NCI-H446 treated with DMSO at 0.1 percent for 48 hours (cell line): ENCODE measurements around the gene ACSF2.
A peak's percentile ranks its signal among the peaks of the same experiment; 100 is the strongest.

ENCODE experiments used
- DNase-seq: peaks from one replicate; lab custom pipeline; 2025; lab: John Stamatoyannopoulos, UW

The ACSF2 gene

DNA sequence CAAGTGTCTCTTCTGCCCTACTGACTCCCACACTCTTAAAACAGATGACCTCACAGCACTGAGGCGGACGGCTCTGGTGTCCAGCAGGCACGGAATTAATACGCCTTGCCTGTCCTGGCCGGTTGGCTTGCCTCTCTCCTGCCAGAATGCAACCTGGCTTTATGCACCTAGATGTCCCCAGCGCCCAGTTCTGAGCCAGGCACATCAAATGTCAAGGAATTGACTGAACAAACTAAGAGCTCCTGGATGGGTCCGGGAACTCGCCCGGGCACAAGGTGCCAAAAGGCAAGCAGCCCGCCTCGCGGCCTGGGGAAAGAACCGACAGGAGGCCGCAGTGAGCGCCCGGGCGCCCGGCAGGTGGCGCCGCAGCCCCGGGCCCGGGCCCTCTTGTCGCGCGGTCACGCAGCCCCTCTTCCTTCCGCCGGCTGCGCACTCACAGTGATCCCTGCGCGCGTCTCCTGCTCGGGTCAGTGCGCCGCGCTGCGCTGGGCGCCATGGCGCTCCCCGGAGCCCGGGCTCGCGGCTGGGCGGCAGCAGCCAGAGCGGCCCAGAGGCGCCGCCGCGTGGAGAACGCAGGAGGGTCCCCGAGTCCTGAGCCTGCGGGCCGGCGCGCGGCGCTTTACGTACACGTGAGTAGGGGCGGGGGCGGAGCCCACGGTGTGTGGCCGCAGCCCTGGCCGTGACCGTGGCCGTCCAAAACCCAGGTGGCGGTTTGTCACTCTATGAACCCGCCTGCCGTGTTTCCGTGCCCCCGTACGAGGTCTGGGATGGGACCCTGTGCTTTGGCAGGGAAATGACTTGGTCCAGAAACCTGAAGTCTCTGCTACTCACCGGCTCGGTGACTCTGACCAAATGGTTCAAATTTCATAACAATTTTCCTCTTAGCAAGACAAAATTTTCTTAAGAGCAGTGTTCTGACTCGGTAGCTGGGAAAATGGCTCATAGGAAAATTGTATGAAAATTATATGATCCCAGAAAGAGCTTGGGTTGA is 52.7 kb downstream of the ACSF2 start, which contains the start of gene RSAD1:
Gene RSAD1 (plus strand): TSS at position 470 of the 991 bp plus-strand sequence. CDS start 25 bp downstream, at position 495.
- peak; percentile 75 for DNase-seq

DNA sequence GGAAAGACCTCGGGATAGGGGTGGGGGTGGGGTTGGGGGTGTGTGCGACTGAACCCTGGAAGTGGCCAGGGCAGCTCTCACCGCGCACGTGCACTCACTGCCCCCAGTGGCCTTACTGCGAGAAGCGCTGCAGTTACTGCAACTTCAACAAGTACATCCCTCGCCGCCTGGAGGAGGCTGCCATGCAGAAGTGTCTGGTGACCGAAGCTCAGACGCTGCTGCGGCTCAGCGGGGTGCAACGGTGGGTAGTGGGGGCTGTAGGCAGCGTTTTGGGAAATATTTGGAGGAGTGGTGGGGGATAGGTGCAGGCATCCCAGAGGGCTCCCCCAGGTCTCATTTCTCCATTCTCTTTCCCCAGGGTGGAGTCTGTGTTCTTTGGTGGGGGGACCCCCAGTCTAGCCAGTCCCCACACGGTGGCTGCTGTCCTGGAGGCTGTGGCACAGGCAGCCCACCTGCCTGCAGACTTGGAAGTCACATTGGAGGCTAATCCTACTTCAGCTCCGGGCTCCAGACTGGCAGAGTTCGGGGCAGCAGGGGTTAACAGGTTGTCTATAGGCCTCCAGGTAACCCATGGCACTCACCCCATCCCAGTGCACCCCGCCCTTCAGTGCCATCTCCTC is 53.6 kb downstream of the ACSF2 start:
- DNase-seq, result peak; percentile 48

DNA sequence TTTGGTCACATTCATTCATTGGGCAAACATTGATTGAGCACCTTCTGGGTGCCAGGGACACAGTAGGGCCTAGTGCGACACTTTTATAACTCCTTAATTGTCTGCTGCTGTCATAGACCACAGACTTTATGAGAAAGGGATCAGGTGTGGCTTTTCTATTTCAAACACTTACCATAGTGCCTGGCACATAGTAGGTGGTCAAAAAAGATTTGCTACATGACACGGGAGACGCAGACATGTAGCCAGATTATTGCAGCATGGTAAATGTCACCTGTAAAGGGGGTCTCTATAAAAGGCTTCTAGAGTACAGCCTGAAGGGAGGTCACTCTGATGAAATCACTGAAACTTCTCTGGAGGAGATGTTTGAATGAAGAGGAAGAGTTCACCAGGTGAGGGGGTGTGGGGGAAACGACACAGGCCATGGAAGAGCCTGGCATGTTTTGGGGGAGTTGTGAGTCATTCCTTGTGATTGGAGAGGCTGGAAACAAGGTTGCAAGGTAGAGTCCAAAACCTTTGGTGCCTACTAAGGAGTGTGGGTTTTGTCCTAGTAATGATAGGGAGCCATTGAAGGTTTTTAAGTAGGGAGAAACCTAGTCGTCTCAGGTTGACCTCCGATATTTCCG is 54.2 kb downstream of the ACSF2 start:
- no peak for DNase-seq

DNA sequence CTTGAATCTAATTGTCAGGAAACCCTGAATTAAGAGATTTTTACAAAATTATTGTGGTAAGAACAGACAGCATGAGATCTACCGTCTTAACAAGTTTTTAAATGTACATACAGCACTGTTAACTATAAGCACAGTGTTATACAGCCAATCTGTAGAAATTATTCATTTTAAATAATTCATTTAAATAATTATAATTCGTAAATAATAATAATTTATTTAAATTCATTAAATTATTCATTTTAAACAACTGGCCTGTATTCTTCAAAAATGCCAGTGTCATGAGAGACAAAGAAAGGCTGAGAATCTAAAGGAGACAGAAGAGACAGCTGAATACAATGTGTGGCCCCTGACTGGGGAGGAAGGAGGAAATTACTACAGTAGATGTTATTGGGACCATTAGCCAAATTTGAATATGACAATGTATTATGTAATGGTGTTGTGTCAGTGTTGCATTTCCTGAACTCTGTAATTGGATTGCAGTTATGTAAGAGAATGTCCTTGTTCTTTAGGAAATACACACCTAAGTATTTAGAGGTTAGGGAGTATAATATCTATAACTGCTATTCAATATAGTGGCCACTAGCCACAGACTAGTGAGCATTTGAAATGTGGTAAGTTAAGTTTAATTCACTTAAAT is 55.0 kb downstream of the ACSF2 start:
- no peak for DNase-seq

DNA sequence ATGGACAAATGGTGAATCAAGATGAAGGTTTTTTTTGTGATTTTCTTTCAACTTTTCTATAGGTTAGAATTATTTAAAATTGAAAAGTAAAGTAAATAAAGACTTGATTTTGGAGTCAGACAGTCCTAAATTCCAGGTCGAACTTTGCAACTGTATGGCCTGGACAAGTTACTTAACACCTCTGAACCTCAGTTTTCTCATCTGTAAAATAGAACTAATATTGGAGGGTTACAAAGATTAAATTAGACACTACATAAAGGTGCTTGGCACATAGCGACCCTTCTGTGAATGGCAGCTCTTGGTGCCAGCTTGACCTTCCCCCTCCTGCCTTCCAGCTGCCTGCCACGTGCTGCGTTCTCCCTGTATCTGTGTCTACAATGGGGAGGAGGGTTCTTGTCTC is 55.6 kb downstream of the ACSF2 start:
- no peak for DNase-seq

DNA sequence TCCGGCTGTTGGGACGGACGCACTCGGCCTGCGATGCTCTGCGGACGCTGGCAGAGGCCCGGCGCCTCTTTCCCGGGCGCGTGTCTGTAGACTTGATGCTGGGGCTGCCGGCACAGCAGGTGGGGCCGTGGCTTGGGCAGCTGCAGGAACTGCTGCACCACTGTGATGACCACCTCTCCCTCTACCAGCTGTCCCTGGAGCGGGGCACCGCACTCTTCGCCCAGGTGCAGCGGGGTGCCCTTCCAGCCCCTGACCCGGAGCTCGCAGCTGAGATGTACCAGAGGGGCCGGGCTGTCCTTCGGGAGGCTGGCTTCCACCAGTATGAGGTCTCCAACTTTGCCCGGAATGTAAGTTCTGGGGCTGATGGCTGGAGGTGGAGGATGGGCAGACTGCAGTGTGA is 56.1 kb downstream of the ACSF2 start:
- DNase-seq, result no peak

DNA sequence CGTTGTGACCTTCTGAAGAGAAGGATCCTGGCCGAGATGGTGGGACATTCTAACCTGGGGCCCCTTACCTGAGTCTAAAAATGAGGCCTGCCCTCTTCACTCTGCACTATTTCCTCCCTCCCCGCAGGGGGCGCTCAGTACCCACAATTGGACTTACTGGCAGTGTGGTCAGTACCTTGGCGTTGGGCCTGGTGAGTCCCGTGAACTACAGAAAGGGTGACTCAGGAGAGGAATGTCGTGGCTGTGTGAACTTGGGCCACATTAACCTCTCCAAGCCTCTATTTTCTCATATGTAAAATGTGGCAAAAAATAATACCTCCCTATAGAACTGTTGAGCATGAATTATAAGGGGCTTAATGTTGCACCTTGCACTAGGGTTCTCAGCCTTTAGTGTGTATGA is 56.5 kb downstream of the ACSF2 start:
- peak; percentile 35 for DNase-seq

DNA sequence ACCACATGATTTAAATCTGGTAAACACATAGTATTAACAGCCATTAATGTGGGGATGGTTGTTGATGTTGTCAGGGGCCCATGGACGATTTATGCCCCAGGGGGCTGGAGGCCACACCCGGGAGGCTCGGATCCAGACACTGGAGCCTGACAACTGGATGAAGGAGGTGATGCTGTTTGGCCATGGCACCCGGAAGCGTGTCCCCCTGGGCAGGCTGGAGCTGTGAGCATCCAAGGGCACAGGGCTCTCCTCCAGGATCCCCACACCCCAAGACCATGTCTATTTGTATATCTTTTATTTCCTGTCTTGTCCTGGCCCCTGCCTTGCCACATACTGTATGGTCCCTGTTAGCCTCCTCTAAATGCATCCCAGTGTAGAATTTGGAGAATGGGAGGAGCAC is 57.2 kb downstream of the ACSF2 start:
- no peak for DNase-seq

DNA sequence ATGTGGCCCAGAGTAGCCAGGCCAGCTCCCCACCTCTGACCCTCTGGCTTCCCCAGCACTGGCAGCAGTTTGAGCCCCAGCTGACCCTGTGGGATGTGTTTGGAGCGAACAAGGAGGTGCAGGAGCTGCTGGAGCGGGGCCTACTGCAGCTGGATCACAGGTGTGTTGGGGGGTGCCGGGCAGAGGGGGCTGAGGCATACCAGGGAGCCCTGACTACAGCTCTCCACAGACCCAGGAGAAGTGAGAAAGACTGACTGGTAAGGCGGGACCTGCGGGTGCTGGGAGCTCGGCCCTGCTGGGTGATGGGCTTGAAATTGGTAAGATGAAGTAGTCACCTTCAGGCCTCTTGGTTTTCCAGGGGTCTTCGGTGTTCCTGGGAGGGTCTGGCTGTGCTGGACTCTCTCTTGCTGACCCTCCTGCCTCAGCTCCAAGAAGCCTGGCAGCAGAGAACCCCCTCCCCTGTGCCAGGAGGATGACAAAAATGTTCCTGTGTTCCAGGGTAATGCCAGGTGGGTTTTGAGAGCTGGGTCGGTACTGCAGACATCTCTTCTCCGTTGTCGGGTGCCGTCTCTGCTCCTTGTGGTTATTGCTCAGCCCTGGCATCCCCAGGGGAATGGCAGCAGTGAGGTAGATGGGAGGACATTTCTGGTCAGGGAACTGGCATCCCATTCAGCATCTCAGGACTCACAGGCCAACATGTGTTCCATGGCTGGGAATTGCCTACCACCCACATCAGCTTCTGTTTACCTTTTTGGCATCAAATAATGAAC is 58.6 kb downstream of the ACSF2 start:
- no peak for DNase-seq

DNA sequence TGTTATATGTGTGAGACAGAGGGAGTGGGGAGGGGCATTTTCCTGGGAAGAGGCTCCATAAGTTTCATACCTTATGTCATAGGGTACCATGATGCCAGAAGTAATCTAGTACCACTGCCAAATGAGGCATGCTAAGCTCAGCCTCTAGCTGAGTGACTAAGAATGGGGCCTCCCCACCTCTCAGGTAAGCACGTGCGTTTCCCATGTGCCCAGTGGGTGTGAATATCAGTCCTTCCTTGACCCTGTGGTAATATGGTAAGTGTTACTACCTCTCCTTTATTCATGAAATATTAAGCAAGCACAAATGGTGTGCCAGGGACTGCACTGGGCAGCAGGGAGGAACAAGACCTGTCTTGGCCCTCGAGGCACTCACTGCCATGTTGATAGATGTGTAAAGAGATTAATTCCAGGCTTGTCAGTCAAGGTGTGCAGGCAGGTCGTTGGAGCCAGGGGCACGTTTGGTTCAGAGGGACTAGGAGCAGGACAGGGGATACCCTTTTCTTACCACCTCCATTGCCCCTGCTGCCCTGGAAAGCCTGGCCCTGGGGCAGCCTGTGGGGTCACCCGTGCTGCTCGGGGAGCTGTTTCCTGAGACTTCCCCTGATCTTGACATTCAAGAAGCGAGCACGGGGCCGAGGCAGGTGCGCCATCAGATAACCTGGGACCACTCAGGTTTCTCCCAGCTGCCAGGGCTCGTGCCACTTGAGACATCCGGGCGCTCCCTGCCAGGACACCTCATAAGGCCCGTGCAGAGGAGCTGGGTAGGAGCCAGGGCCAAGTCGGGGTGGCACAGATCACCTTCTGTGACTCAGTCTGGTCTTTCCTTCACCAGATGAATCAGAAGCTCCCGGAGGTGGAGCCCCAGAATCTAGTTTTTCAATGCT is 61.4 kb downstream of the ACSF2 start:
- DNase-seq, result no peak

DNA sequence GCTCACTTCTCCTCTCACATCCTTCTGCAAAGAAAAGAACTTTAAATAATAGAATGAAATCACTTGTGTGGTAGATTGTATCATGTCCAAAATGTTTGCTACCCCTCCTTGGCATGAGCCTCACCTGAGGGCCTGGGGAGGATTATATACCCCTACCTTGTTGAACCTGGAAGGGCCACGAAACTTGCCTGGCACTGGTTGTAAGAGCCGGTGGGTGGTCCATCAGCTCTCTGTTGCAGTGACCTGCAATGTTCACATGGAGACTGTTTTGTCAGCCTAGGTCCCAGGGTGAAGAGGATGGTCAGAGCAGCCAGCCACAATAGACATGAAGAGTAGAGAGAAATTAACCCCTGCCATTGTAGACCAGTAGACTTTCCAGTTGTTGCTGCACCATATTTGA is 62.9 kb downstream of the ACSF2 start:
- DNase-seq, result no peak

DNA sequence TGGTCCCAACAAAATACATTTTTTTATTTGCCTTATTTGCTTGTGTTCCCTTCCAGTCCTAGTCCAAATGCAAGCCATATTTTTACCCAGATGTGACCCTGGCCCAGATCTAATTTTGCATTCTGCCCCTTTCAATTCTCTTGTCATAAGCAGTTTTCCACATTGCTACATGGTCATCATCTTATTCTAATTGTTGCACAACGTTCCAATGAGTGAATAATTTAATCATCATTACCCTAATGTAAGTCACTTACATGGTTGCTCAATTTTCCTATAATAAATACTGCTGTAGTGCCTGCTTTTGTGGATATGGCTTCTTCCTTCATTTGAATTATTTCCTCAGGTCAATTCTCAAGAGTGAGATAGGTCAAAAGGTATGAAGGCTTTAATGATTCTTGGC is 65.5 kb downstream of the ACSF2 start:
- DNase-seq, result no peak

DNA sequence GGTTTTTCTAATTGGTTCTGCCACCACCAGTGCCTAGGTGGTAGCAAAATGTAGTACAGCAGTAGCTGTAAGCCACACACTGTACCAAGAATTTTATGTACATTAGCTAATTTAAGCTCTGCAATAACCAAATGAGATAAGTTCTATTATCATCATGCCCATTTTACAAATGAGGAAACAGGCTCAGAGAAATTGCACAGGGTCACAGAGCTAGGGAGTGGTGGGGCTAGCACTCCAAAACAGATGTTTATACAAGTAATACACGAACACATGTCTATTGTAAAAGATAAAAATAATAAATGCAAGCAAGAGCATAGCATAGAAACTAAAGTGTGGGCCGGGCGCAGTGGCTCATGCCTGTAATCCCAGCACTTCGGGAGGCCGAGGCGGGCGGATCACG is 66.2 kb downstream of the ACSF2 start:
- DNase-seq, result no peak

DNA sequence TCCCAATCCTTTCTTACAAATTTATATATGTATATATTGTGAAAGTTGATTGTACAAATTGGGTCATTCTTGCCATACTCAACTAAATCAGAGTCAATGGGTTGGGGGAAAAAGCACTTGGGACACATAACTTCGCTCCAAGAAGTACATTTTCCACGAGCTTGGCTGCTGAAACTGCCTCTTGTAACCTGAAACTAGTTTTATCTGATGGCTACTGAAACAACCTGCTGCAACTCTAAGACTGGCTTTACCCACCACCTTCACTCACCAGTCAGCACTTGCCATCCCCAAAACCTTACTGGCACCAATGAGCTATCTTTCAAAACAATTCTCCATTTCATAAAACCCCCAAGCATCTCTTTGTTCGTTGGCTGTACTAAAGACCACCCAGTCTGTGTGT is 67.7 kb downstream of the ACSF2 start:
- DNase-seq, result no peak

DNA sequence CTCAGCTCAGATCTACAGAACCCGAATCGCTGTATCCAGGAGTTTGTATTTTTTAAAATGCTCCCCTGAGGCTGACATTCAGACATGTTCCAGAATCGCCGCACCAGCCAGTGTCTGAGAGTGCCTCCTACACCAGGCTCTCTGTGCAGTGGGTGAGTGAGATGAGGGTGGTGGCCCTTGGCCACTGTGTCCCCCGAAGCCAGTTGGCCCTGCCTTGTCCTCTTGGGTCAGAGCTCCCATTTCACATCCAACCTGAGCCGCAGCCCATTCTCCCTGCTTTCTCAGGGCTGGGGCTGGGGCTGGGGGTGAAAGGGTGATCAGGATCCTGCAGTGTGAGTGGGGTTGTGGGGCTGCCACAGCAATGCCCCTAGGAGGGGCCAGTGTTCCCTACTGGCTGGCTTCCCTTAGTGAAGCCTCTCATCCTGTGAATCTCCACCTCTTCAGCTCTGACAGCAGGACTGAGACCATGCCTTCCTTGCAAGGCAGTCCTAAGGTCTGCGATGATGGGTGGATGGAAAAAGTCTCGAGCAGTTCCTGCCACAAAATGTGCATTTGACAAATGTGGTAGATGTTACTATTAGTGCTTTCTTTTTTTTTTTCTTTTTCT is 69.3 kb downstream of the ACSF2 start:
- no peak for DNase-seq

DNA sequence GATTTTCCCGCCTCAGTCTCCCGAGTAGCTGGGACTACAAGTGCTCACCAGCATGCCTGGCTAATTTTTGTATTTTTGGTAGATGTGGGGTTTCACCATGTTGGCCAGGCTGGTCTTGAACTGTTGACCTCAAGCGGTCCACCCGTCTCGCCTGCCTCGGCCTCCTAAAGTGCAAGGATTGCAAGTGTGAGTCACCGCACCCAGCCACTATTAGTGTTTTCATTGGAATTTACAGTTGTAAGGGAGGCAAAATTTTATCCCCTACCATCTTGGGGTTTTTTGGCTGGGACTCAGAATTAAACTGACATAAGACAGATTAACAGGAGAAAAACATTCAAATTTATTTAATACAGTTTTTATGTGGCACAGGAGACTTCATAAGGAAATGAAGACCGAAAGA is 69.9 kb downstream of the ACSF2 start:
- DNase-seq, result no peak

DNA sequence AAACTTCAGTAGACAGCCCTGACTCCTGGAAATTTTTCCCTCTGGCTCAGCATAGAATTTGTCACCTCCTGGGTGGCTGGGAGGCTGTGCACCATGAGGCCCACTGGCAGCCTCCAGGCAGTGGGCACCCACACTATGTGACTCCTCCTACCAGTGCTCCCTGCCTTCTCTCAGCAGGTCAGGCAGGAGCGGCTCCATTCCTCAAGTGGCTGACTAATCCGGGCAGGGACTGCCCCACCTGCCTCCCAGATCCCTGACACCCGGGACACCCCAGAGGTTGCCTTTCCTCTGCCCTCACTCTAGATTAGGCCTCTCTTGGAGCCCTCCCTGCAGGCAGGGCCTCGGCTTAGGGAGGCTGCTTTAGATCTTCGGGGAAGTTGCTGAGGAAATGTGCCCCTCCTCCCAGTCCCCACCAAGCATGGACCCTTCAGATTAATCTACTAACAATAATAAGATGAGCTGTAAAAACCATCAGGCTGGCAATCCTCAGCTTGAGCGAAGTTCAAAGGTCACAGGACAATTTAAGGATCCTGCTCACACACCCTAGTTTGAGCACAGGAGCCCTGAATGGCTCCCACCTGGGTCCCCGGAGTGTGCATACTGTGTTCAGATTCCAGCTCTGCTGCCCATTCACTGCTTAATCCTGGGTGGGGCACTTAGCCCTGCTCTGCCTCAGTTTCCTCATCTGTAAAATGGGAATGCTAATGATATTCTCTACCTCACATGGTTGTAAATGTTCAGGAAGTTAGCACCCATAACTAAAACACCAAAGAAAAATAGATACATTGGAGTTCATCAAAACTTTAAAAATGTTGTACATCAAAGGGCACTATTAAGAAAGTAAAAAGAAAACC is 72.2 kb downstream of the ACSF2 start:
- DNase-seq, result no peak

DNA sequence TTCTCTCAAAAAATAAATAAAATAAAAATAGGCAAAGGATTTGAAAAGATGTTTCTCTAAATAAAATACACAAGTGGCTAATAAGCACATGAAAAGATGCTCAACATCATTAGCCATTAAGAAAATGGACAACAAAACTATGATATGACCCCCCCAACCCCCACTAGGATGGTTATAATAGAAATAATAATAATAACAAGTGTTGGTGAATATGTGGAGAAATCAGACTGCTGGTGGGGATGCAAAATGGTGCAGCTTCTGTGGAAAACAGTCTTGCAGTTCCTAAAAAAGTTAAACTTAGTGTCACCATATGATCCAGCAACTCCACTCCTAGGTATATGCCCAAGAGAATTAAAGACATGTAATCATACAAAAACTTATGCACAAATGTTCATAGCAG is 73.3 kb downstream of the ACSF2 start:
- no peak for DNase-seq

DNA sequence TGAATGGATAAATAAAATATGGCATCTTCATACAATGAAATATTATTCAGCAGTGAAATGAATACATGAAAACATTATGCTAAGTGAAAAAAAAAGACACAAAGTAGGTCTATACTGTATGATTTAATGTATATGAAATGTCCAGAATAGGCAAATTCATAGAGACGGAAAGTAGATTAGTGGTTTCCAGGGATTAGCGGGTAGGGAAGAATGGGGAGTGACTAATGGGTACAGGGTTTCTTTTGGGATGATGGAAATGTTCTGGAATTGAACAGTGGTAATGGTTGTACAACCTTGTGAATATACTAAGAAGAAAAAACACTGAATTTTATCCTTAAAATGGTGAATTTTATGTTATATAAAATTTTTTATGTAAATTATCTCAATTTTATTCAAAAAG is 73.7 kb downstream of the ACSF2 start:
- DNase-seq, result no peak
